MCF 10A (cell line): ENCODE measurements around the gene CD34. TPM values are rescaled to one million over a fixed set of nuclear protein-coding genes. Genes with fewer than 3 reads are reported as not detected.
A peak's percentile ranks its signal among the peaks of the same experiment; 100 is the strongest.

ENCODE experiments used
- BruUV-seq: library from RNA; stranded (reverse); fragments of 400-500 nt; replicated peaks from 2 replicates; lab custom pipeline; 2021; lab: Mats Ljungman, UMichigan
- CTCF ChIA-PET: fragments of 300-600 bp; sonication (Branson Sonifier 250); formaldehyde crosslinking; extraction: SDS; loops from one replicate; lab custom pipeline; 2021; ENCODE audit warnings: antibody characterized with exemption, inconsistent platforms; lab: Yijun Ruan, JAX
- POLR2A ChIA-PET: fragments of 300-600, 350-650 bp; sonication (Branson Sonifier 250); formaldehyde crosslinking; extraction: SDS; loops from one replicate; lab custom pipeline; 2020; ENCODE audit warnings: antibody characterized with exemption, inconsistent platforms; lab: Yijun Ruan, JAX
- DNase-seq: peaks from one replicate; pipeline ENCODE4 v3.0.0-alpha.2; 2018; ENCODE audit not compliant: unreplicated experiment
- H3K27ac Mint-ChIP-seq: one replicate; pipeline ENCODE4 v1.8.0; 2022; ENCODE audit warnings: mild to moderate bottlenecking, low read depth, mixed read lengths; ENCODE audit not compliant: unreplicated experiment
- H3K27me3 Mint-ChIP-seq: one replicate; pipeline ENCODE4 v1.8.0; 2022; ENCODE audit warnings: mixed read lengths; ENCODE audit not compliant: insufficient read depth, unreplicated experiment
- H3K36me3 Mint-ChIP-seq: one replicate; pipeline ENCODE4 v1.8.0; 2022; ENCODE audit warnings: mild to moderate bottlenecking, moderate library complexity, mixed read lengths; ENCODE audit not compliant: insufficient read depth, unreplicated experiment
- H3K4me1 Mint-ChIP-seq: one replicate; pipeline ENCODE4 v1.8.0; 2022; ENCODE audit warnings: mixed read lengths; ENCODE audit not compliant: insufficient read depth, unreplicated experiment
- H3K4me3 Mint-ChIP-seq: one replicate; pipeline ENCODE4 v1.8.0; 2022; ENCODE audit warnings: mild to moderate bottlenecking, moderate library complexity, mixed read lengths; ENCODE audit not compliant: unreplicated experiment
- H3K9me3 Mint-ChIP-seq: one replicate; pipeline ENCODE4 v1.8.0; 2022; ENCODE audit warnings: mixed read lengths; ENCODE audit not compliant: unreplicated experiment
- intact Hi-C: fragments of 100-400 bp; cut with micrococcal nuclease; formaldehyde crosslinking; loops from 2 replicates; pipeline ENCODE4 v1.14.1; 2022
- total RNA-seq: library from RNA; stranded (reverse); gene quantifications from 2 replicates; pipeline ENCODE4 v1.2.3, GENCODE V29; 2022
- TF ChIP-seq, protein P1 (sequence below): fragments of 200-600 bp; IDR thresholded peaks from one replicate; pipeline ENCODE4 v1.8.0; 2022; ENCODE audit warnings: antibody characterized with exemption, mild to moderate bottlenecking; ENCODE audit not compliant: unreplicated experiment

CD34 gene
- total RNA-seq, 1 experiment from 2014 or later = not detected

DNA sequence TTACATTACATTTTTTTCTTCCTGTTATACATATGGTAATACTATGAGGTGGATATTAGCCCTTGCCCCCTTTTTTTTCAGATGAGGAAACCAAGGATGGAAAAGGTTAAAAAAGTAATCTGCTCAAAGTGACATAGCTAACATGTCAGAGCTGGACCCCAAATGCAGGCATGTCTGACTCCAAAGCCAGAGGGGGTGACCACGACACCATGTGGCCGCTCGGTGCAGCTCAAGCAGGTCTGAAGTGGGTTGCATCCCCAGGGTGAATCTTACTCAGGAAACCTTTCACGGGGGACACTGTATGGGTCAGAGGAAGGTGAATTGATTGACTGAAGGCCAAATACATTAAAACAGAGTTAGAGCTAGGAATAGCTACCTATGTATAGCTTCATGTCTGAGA lies 34.8 kb downstream of the CD34 start:
- no peaks in the 10 kb centered on the region for H3K9me3 Mint-ChIP-seq
- H3K4me1 Mint-ChIP-seq = no peaks in the 10 kb centered on the region
- H3K27ac Mint-ChIP-seq = no peak overlapping the region
- H3K27me3 Mint-ChIP-seq = peaks cover 21% of the 10 kb centered on the region
- no peak for DNase-seq
- no peak overlapping the region for H3K4me3 Mint-ChIP-seq
- H3K36me3 Mint-ChIP-seq = no peaks in the 10 kb centered on the region
- ChIA-PET CTCF (interaction anchor here (0.5 to 22.1 kb wide), 13 partner anchors 9 to 362 kb away, joined by 3 to 790 read pairs (median 3); no protein-coding TSS in a partner anchor), POLR2A (interaction anchor here (0.7 to 5.2 kb wide), 10 partner anchors 8 to 120 kb away, joined by 3 to 23 read pairs (median 4); no protein-coding TSS in a partner anchor)
- no TSS peak for BruUV-seq
- intact Hi-C loops = no loop called here
- TF ChIP-seq, protein P1, sequence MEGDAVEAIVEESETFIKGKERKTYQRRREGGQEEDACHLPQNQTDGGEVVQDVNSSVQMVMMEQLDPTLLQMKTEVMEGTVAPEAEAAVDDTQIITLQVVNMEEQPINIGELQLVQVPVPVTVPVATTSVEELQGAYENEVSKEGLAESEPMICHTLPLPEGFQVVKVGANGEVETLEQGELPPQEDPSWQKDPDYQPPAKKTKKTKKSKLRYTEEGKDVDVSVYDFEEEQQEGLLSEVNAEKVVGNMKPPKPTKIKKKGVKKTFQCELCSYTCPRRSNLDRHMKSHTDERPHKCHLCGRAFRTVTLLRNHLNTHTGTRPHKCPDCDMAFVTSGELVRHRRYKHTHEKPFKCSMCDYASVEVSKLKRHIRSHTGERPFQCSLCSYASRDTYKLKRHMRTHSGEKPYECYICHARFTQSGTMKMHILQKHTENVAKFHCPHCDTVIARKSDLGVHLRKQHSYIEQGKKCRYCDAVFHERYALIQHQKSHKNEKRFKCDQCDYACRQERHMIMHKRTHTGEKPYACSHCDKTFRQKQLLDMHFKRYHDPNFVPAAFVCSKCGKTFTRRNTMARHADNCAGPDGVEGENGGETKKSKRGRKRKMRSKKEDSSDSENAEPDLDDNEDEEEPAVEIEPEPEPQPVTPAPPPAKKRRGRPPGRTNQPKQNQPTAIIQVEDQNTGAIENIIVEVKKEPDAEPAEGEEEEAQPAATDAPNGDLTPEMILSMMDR = no peak

DNA sequence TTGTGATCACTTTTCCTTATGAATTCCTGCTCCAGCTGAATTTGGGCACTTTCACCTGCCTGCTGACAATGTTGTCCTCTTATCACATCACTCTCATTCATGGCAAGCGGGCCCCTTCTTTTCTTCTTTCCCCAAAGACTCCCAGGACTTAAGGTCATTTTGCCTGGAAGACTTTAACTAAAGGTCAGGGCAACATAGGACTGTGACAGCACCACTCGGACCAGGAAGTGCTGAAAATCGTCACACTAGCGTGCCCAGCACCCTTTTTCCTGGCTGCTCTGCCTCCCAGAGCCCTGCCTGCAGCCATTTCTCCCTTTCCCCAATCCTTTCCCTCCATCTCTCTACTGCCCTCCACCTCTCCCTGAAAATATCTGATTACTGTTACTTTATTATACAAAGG lies 35.4 kb downstream of the CD34 start:
- intact Hi-C loops = no loop called here
- no TSS peak for BruUV-seq
- H3K4me3 Mint-ChIP-seq = no peak overlapping the region
- no peaks in the 10 kb centered on the region for H3K36me3 Mint-ChIP-seq
- DNase-seq = no peak
- CTCF ChIA-PET = interaction anchor here (0.5 to 22.1 kb wide), 14 partner anchors 9 to 362 kb away, joined by 3 to 790 read pairs (median 3); no protein-coding TSS in a partner anchor
- POLR2A ChIA-PET = interaction anchor here (0.6 to 5.2 kb wide), 9 partner anchors 9 to 103 kb away, joined by 3 to 23 read pairs (median 4); no protein-coding TSS in a partner anchor
- no peak overlapping the region for H3K27ac Mint-ChIP-seq
- H3K4me1 Mint-ChIP-seq = no peaks in the 10 kb centered on the region
- peaks cover 18% of the 10 kb centered on the region for H3K27me3 Mint-ChIP-seq
- TF ChIP-seq, protein P1 = no peak
- no peaks in the 10 kb centered on the region for H3K9me3 Mint-ChIP-seq

DNA sequence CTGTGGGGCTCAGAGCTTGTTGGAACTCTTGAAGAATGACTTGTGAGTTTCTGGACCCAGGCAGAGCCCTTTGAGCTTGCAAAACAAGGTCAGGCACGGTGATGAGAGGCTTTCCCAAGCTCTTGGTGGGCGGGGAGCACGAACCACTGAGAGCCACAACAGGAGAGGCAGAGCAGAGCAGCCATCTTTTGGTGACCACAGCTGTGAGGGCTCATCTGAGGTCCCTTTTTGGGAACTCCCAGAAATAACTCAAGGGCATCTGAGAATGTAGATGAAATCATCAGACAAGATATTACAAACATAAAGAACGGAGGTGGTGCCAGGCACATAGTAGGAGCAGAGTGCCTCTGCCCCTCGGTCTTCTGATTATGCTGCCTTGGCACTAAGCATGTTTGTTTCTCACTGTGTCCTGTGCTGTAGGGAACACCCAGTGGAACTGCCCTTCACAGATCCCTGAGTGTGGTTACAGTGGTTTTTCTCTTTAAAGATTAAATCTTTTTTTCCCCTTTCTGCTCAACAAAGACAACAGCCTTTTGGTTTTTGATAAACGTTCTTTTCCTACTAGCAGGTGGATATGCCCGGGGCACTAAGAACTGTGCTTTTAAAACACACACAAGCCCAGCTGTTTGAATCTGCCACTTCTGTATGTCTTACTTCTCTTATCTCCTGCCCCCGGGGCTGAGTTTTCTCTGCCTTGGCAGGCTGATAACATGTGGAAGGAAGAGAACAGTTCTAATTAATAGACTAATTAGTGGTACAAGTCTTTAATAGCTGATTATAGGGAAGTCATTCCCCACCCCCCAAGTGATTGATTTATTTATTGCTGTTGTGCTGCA lies 37.7 kb downstream of the CD34 start:
- Mint-ChIP-seq H3K9me3 (no peaks in the 10 kb centered on the region), H3K36me3 (no peaks in the 10 kb centered on the region), H3K27me3 (no peaks in the 10 kb centered on the region), H3K27ac (peak overlapping the region; percentile 41), H3K4me1 (peaks cover 6% of the 10 kb centered on the region), H3K4me3 (no peak overlapping the region)
- TF ChIP-seq, protein P1 = no peak
- no peak for DNase-seq
- ChIA-PET POLR2A (interaction anchor here (0.5 to 5.2 kb wide), 7 partner anchors 12 to 928 kb away, joined by 3 to 23 read pairs (median 3); no protein-coding TSS in a partner anchor), CTCF (interaction anchor here (0.7 to 22.1 kb wide), 11 partner anchors 11 to 294 kb away, joined by 3 to 790 read pairs (median 4); no protein-coding TSS in a partner anchor)
- no TSS peak for BruUV-seq
- intact Hi-C loops = no loop called here

DNA sequence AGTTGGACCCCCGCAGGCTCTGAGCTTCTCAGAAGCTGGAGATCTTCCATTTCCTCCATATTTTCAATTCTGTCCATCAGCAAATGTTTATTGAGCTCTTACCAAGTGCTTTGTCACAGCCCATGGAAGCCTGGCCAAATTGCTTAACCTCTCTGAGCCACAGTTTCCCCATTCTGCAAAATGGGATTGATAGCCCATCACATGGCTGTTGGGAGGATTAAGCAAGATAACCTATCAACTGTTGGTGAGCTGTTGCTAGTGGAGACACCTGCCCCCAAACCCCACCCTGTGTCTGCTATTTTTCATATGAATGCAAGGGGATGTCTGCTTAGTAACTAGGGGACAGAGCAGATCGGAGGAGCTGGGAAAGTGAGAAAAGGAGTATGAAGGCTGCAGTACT lies 38.3 kb downstream of the CD34 start:
- TF ChIP-seq, protein P1 = no peak
- Mint-ChIP-seq H3K4me3 (no peak overlapping the region), H3K36me3 (no peaks in the 10 kb centered on the region), H3K27ac (no peak overlapping the region), H3K4me1 (peaks cover 6% of the 10 kb centered on the region), H3K27me3 (no peaks in the 10 kb centered on the region), H3K9me3 (no peaks in the 10 kb centered on the region)
- intact Hi-C loops = no loop called here
- ChIA-PET CTCF (interaction anchor here (0.6 to 22.1 kb wide), 10 partner anchors 12 to 294 kb away, joined by 3 to 790 read pairs (median 4); no protein-coding TSS in a partner anchor), POLR2A (interaction anchor here (0.5 to 5.2 kb wide), 7 partner anchors 11 to 928 kb away, joined by 3 to 23 read pairs (median 3); no protein-coding TSS in a partner anchor)
- no TSS peak for BruUV-seq
- no peak for DNase-seq
